ENCODE results near the gene CREBZF.
"Not testable (repeated sequence)": the region's sequence is repeated elsewhere in the genome, so short reads cannot be mapped to it uniquely, and the experiment has no call there.

CREBZF gene

DNA sequence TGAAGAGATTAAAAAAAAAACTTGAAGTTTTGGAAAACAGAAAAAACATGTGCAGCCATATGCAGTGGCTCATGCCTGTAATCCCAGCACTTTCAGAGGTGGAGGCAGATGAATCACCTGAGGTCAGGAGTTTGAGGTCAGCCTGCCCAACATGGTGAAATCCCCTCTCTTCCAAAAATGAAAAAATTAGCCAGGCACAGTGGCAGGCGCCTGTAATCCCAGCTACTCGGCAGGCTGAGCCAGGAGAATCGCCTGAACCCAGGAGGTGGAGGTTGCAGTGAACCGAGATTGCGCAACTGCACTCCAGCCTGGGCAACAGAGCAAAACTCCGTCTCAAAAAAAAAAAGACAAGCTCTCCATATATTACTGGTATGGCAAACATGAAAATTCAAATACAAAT is 45.4 kb downstream of the CREBZF start:
- no peak for DNase-seq

DNA sequence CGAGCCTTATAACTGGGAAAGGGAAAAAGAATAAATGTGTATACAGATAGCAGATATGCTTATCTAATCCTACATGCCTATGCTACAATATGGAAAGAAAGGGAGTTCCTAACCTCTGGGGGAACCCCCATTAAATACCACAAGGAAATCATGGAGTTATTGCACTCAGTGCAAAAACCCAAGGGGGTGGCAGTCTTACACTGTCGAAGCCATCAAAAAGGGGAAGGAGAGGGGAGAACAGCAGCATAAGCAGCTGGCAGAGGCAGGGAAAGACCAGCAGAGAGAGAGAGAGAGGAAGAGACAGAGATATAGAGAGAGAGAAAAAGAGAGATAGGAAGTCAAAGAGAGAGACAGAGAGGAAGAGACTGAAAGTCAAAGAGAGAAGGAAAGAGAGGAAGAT is 53.3 kb downstream of the CREBZF start:
- DNase-seq = not testable (repeated sequence)

Measured in activated naive CD4-positive, alpha-beta T cell treated with Interleukin-2 at 50 U/mL for 16 hours (primary cell).